Thoracic aorta (tissue), 2 donors: ENCODE measurements around the gene PBXIP1. TPM values are rescaled to one million over a fixed set of nuclear protein-coding genes. Genes with fewer than 3 reads are reported as not detected.

Experiments used
- ATAC-seq: fragments of 150-250 bp; one replicate; pipeline ENCODE4 v1.8.0; 2017; ENCODE audit warnings: low read depth; ENCODE audit not compliant: insufficient number of reproducible peaks, low FRiP score
- DNase-seq: peaks from one replicate; pipeline ENCODE4 v3.0.0-alpha.2; 2020; ENCODE audit warnings: low spot score
- H3K27ac ChIP-seq, 2 donors: fragments of 200-600 bp; sonication (generic); 1 replicate in 1 of 2; 2 replicates in 1 of 2; pipeline ENCODE4 v1.5.1; 2016; ENCODE audit warnings: mild to moderate bottlenecking in 2 of 2, moderate library complexity in 2 of 2
- H3K27me3 ChIP-seq: fragments of 200-600 bp; sonication (generic); replicated peaks from 2 replicates; pipeline ENCODE4 v1.6.0; 2016; ENCODE audit warnings: mild to moderate bottlenecking; ENCODE audit not compliant: insufficient read depth
- H3K36me3 ChIP-seq: fragments of 200-600 bp; sonication (generic); one replicate; pipeline ENCODE4 v1.5.1; 2016
- H3K4me1 ChIP-seq, 2 donors: fragments of 200-600 bp; sonication (generic); 1 replicate in 1 of 2; 2 replicates in 1 of 2; pipeline versions ENCODE4 v1.5.1 to v1.6.0; 2016; ENCODE audit warnings: low read depth in 2 of 2, mild to moderate bottlenecking in 1 of 2; ENCODE audit not compliant: control insufficient read depth in 1 of 2
- H3K4me3 ChIP-seq: fragments of 200-600 bp; sonication (generic); 2 replicates; pipeline ENCODE4 v1.5.1; 2016; ENCODE audit warnings: mild to moderate bottlenecking
- H3K9me3 ChIP-seq: fragments of 200-600 bp; sonication (generic); 2 replicates; pipeline ENCODE4 v1.5.1; 2016
- total RNA-seq, 2 donors: library from RNA; depleted of rRNA; stranded (reverse); fragments of >200 nt; gene quantifications; one replicate each; pipeline versions ENCODE4 v1.1.0 to v1.2.3, GENCODE V29; 2016
- TF ChIP-seq, protein P1 (sequence below): fragments of 200-600 bp; sonication (generic); IDR thresholded peaks from one replicate; pipeline ENCODE4 v1.5.1; 2019; ENCODE audit warnings: antibody characterized with exemption

PBXIP1 gene
- total RNA-seq, 2 donors from 2014 or later, result 185 to 227 TPM

DNA sequence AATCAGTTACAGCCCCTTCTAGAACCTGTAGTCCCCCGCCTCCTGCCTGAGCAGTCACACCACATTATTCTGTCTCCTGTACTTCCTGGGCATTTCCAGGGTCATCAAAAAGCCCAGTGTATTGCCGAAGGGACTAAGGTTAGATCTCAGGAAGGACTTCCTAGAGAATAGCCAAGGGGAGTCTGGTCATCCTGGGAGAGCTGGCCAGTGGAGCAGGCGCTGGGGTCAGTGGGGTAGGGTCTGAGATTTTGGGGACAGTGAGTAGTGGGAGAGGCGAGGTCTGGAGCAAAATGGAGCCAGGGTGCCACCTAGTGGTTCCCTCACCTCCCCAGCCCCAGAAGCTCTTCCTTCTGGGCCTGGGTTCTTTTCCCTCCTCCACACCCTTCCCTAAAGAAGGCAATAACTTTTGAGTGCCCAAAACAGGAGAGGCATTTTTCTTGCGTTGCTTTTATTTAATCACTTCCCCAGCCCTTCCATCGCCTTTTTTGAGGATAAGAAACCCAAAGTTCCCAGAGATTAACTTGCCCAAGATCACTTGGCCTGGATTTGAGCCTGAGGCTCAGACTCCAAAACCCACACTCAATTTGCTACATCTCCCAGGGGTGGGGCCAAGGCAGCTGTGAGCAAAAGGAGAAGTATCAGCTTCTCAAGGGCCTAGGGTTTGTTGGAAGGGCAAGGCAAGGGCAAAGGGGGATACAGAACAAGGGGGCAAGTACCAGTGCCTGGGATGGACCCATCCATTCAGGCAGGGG is 12.1 kb downstream of the PBXIP1 start:
- no peak for DNase-seq
- TF ChIP-seq, protein P1, sequence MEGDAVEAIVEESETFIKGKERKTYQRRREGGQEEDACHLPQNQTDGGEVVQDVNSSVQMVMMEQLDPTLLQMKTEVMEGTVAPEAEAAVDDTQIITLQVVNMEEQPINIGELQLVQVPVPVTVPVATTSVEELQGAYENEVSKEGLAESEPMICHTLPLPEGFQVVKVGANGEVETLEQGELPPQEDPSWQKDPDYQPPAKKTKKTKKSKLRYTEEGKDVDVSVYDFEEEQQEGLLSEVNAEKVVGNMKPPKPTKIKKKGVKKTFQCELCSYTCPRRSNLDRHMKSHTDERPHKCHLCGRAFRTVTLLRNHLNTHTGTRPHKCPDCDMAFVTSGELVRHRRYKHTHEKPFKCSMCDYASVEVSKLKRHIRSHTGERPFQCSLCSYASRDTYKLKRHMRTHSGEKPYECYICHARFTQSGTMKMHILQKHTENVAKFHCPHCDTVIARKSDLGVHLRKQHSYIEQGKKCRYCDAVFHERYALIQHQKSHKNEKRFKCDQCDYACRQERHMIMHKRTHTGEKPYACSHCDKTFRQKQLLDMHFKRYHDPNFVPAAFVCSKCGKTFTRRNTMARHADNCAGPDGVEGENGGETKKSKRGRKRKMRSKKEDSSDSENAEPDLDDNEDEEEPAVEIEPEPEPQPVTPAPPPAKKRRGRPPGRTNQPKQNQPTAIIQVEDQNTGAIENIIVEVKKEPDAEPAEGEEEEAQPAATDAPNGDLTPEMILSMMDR, result peak; percentile 48
- H3K27me3 ChIP-seq, result no peaks in the 10 kb centered on the region
- peaks cover 4 to 17% of the 10 kb centered on the region in 2 donors for H3K4me1 ChIP-seq
- H3K27ac ChIP-seq, result no peak overlapping the region
- H3K36me3 ChIP-seq, result peaks cover 17% of the 10 kb centered on the region
- ATAC-seq, result no peak
- no peaks in the 10 kb centered on the region for H3K9me3 ChIP-seq
- no peak overlapping the region for H3K4me3 ChIP-seq

DNA sequence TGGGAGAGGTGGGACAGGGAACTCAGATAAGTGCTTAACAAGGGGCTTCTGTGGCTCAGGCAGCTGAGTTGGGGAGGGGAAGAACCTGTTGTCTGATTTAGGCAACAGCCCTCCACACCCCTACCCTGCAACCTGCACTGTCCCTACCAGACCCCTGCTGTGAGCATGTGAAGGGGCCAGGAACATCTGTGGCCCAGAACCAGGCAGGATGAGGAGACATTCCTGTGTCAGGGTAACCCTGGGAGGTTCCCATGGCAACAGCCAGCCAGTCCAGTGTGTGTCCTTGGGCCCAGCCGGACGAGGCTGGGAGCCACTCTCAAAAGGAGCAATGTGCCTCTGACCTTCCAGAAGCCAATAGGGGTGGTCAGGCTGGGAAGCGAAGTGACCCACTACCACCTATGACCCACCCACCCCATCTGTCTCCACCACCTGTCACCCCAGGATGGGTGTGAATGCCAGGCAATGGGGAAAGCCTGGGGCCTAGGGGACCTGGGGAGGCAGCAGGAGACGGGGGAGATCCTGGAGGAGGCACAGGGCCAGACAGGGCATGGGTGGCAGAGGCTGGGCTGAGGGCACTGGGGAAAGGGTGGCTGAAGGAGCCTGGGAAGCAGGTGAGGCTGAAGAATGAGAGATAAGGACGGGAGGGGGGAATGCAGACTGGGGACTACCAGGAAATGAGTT is 14.4 kb downstream of the PBXIP1 start:
- TF ChIP-seq, protein P1, result no peak
- Histone ChIP-seq H3K27me3 (no peaks in the 10 kb centered on the region), H3K9me3 (no peaks in the 10 kb centered on the region), H3K27ac (peak overlapping the region in 1 of 2 donors; percentile 30), H3K4me3 (no peak overlapping the region), H3K4me1 (peaks cover 12 to 30% of the 10 kb centered on the region in 2 donors), H3K36me3 (peaks cover 2% of the 10 kb centered on the region)
- ATAC-seq (no peak), DNase-seq (no peak)

DNA sequence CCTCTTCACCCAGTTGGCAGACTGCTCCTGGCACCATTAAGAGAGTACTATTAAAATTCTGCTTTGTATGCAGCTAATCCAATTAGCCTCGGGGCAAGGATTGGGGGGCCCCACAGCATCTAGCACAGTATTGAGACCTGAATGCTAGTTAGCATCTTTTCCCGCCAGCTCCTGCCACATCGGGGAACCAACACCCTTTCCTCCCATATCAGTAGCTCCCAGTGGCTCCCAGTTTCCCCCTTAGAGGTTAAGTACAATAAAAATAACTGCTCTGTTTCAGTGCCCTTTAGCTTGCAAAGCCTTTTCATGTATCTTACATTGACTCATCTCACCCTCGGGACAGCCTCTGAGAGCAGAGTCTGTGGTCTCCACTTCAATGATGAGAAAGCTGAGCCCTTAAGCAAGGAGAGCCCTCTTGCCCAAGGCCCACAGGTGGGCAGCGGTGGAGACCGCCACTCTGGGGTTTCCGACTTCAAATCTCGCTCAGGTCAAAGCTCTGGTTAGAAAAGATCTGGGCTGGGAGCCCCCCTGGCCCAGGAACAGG is 15.2 kb downstream of the PBXIP1 start:
- no peaks in the 10 kb centered on the region for H3K9me3 ChIP-seq
- no peaks in the 10 kb centered on the region for H3K27me3 ChIP-seq
- peaks cover 12 to 34% of the 10 kb centered on the region in 2 donors for H3K4me1 ChIP-seq
- no peak for DNase-seq
- peak overlapping the region in 1 of 2 donors; percentile 16 for H3K27ac ChIP-seq
- TF ChIP-seq, protein P1, result no peak
- H3K4me3 ChIP-seq, result no peak overlapping the region
- no peaks in the 10 kb centered on the region for H3K36me3 ChIP-seq
- no peak for ATAC-seq

DNA sequence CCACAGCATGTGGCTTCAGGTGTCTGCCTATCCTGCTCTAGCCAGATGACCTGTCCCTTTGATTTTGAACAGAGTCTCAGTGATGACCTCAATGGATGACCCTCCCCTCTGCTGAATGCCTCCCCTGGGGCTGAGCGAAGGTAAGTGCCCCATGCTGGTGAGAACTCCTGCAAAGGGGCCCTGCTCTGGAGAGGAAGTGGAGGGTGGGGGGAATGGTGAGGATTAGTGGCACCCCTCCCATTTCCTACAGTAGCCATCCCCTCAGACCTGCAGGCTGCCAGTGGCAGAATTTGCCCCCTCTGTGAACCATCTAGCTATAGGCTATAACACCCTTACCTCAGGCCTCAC is 15.7 kb downstream of the PBXIP1 start:
- Histone ChIP-seq H3K36me3 (no peaks in the 10 kb centered on the region), H3K4me1 (peaks cover 15 to 40% of the 10 kb centered on the region in 2 donors), H3K27ac (peak overlapping the region in 1 of 2 donors; percentile 16), H3K27me3 (no peaks in the 10 kb centered on the region), H3K9me3 (no peaks in the 10 kb centered on the region), H3K4me3 (no peak overlapping the region)
- ATAC-seq (no peak), DNase-seq (no peak)
- TF ChIP-seq, protein P1, result no peak
